Smooth muscle cell (in vitro differentiated cells): ENCODE results near the gene SRRM5. TPM values are rescaled to one million over a fixed set of nuclear protein-coding genes. Genes with fewer than 3 reads are reported as not detected.

ENCODE experiments used
- DNase-seq: peaks from one replicate; lab custom pipeline; 2025; ENCODE audit not compliant: unreplicated experiment; lab: John Stamatoyannopoulos, UW
- H2AFZ ChIP-seq: fragments of 200-600 bp; sonication (generic); 2 replicates; pipeline ENCODE4 v1.6.0; 2016; ENCODE audit warnings: antibody characterized with exemption, low read depth, mild to moderate bottlenecking
- H3F3A ChIP-seq: fragments of 200-600 bp; sonication (generic); 2 replicates; pipeline ENCODE4 v1.6.0; 2017; ENCODE audit warnings: antibody characterized with exemption, low read depth
- H3K27ac ChIP-seq: fragments of 200-600 bp; sonication (generic); 2 replicates; pipeline ENCODE4 v1.5.1; 2016; ENCODE audit warnings: low read depth, mild to moderate bottlenecking
- H3K27me3 ChIP-seq: fragments of 200-600 bp; sonication (generic); 2 replicates; pipeline ENCODE4 v1.6.1; 2016; ENCODE audit warnings: low read depth, mild to moderate bottlenecking
- H3K36me3 ChIP-seq: fragments of 200-600 bp; sonication (generic); 2 replicates; pipeline ENCODE4 v1.5.1; 2016; ENCODE audit warnings: low read depth
- H3K4me1 ChIP-seq: fragments of 200-600 bp; sonication (generic); 2 replicates; pipeline ENCODE4 v1.5.1; 2016; ENCODE audit warnings: low read depth
- H3K4me2 ChIP-seq: fragments of 200-600 bp; sonication (generic); 2 replicates; pipeline ENCODE4 v1.6.0; 2016; ENCODE audit warnings: mild to moderate bottlenecking
- H3K4me3 ChIP-seq: fragments of 200-600 bp; sonication (generic); 2 replicates; pipeline ENCODE4 v1.5.1; 2016; ENCODE audit warnings: mild to moderate bottlenecking
- H3K79me2 ChIP-seq: fragments of 200-600 bp; sonication (generic); 2 replicates; pipeline ENCODE4 v1.6.0; 2016; ENCODE audit warnings: low read depth, mild to moderate bottlenecking
- H3K9ac ChIP-seq: fragments of 200-600 bp; sonication (generic); 2 replicates; pipeline ENCODE4 v1.6.0; 2016; ENCODE audit warnings: low read depth
- H3K9me3 ChIP-seq: fragments of 200-600 bp; sonication (generic); replicated peaks from 2 replicates; pipeline ENCODE4 v1.5.1; 2016; ENCODE audit warnings: low read depth
- H4K20me1 ChIP-seq: fragments of 200-600 bp; sonication (generic); 2 replicates; pipeline ENCODE4 v1.6.0; 2016; ENCODE audit warnings: low read depth
- CTCF ChIP-seq: fragments of 200-600 bp; sonication (generic); IDR thresholded peaks from 2 replicates; pipeline ENCODE4 v1.5.1; 2017; ENCODE audit warnings: borderline replicate concordance, mild to moderate bottlenecking, antibody characterized with exemption; ENCODE audit not compliant: insufficient read depth, poor library complexity, severe bottlenecking
- WGBS: methylation state at CpG from one replicate; pipeline ENCODE4 v1.1.7; 2016; ENCODE audit warnings: low lambda C conversion rate; 5-methylcytosine and 5-hydroxymethylcytosine counted together
- polyA plus RNA-seq: library from polyadenylated mRNA; unstranded; fragments of >200 nt; fragmentation: Nextera tagmentation; extraction: Ambion mirVana; gene quantifications from 2 replicates; pipeline ENCODE4 v1.2.1, GENCODE V29; 2016
- total RNA-seq: library from RNA; depleted of rRNA; stranded (reverse); fragments of >200 nt; gene quantifications from 2 replicates; pipeline ENCODE4 v1.2.3, GENCODE V29; 2014

Gene SRRM5
- total and polyA plus RNA-seq, 2 experiments from 2014 or later = 0.27 TPM; not detected in 1

- peaks cover 2% of the 10 kb centered on the region for H3K36me3 ChIP-seq
Measured at GRCh38 chr19:43651758-43652545, 40.1 kb downstream of the SRRM5 start.

GRCh38 chr19:43652546-43652874, 40.6 kb downstream of the SRRM5 start:
- no peaks in the 10 kb centered on the region for H3K9me3 ChIP-seq
- H2AFZ ChIP-seq = no peak overlapping the region
- no peak overlapping the region for H3K9ac ChIP-seq
- H3K79me2 ChIP-seq = no peaks in the 10 kb centered on the region
- H3F3A ChIP-seq = no peaks in the 10 kb centered on the region
- no peak overlapping the region for H3K4me3 ChIP-seq
- H3K4me1 ChIP-seq = no peaks in the 10 kb centered on the region
- no peak for TF ChIP-seq CTCF
- H3K36me3 ChIP-seq = no peaks in the 10 kb centered on the region
- WGBS = 71% methylated on average over 5 of the region's 5 CpGs
- no peak for DNase-seq
- H3K27me3 ChIP-seq = no peaks in the 10 kb centered on the region
- H3K27ac ChIP-seq = no peak overlapping the region
- H4K20me1 ChIP-seq = no peaks in the 10 kb centered on the region
- no peak overlapping the region for H3K4me2 ChIP-seq

More at GRCh38 chr19:43651758-43652545, 40.1 kb downstream of the SRRM5 start:
- H3F3A ChIP-seq = no peaks in the 10 kb centered on the region
- no peaks in the 10 kb centered on the region for H3K79me2 ChIP-seq
- H3K27me3 ChIP-seq = no peaks in the 10 kb centered on the region
- no peaks in the 10 kb centered on the region for H4K20me1 ChIP-seq
- no peak overlapping the region for H3K4me2 ChIP-seq
- H3K4me3 ChIP-seq = no peak overlapping the region
- H3K9ac ChIP-seq = no peak overlapping the region
- H3K9me3 ChIP-seq = no peaks in the 10 kb centered on the region
- DNase-seq = no peak
- no peaks in the 10 kb centered on the region for H3K4me1 ChIP-seq
- no peak overlapping the region for H2AFZ ChIP-seq
- no peak overlapping the region for H3K27ac ChIP-seq
- peak; percentile 57 for TF ChIP-seq CTCF
- 72% methylated on average over 14 of the region's 14 CpGs for WGBS

- 90% methylated on average over 6 of the region's 6 CpGs for WGBS
- no peak for DNase-seq
- H3K9ac ChIP-seq = no peak overlapping the region
- H4K20me1 ChIP-seq = no peaks in the 10 kb centered on the region
- TF ChIP-seq CTCF = no peak
- no peak overlapping the region for H3K27ac ChIP-seq
- no peaks in the 10 kb centered on the region for H3F3A ChIP-seq
- peaks cover 18% of the 10 kb centered on the region for H3K36me3 ChIP-seq
- H2AFZ ChIP-seq = no peak overlapping the region
- no peaks in the 10 kb centered on the region for H3K9me3 ChIP-seq
- no peaks in the 10 kb centered on the region for H3K79me2 ChIP-seq
- no peak overlapping the region for H3K4me2 ChIP-seq
- no peak overlapping the region for H3K4me3 ChIP-seq
- H3K4me1 ChIP-seq = no peaks in the 10 kb centered on the region
- H3K27me3 ChIP-seq = no peaks in the 10 kb centered on the region
Measured at GRCh38 chr19:43656436-43656835, 44.5 kb downstream of the SRRM5 start.

GRCh38 chr19:43658001-43658400, 46.1 kb downstream of the SRRM5 start:
- no peak for DNase-seq
- TF ChIP-seq CTCF = no peak
- H3K4me1 ChIP-seq = no peaks in the 10 kb centered on the region
- H3K9ac ChIP-seq = no peak overlapping the region
- H3K79me2 ChIP-seq = no peaks in the 10 kb centered on the region
- H3K4me2 ChIP-seq = no peak overlapping the region
- 98% methylated on average over 2 of the region's 2 CpGs for WGBS
- peaks cover 18% of the 10 kb centered on the region for H3K36me3 ChIP-seq
- no peak overlapping the region for H3K4me3 ChIP-seq
- no peaks in the 10 kb centered on the region for H3K9me3 ChIP-seq
- H3K27ac ChIP-seq = no peak overlapping the region
- H3F3A ChIP-seq = no peaks in the 10 kb centered on the region
- no peaks in the 10 kb centered on the region for H3K27me3 ChIP-seq
- no peaks in the 10 kb centered on the region for H4K20me1 ChIP-seq
- H2AFZ ChIP-seq = no peak overlapping the region
